Activated CD8-positive, alpha-beta memory T cell treated with anti-CD3 and anti-CD28 coated beads for 1 hour (primary cell): ENCODE results near the gene XYLT1.

ENCODE experiments used
- DNase-seq, 2 donors: peaks; one replicate each; pipeline ENCODE4 v3.0.0-alpha.2; 2020; ENCODE audit warnings: low read depth in 1 of 2; ENCODE audit errors: extremely low read depth in 1 of 2

The XYLT1 gene

DNA sequence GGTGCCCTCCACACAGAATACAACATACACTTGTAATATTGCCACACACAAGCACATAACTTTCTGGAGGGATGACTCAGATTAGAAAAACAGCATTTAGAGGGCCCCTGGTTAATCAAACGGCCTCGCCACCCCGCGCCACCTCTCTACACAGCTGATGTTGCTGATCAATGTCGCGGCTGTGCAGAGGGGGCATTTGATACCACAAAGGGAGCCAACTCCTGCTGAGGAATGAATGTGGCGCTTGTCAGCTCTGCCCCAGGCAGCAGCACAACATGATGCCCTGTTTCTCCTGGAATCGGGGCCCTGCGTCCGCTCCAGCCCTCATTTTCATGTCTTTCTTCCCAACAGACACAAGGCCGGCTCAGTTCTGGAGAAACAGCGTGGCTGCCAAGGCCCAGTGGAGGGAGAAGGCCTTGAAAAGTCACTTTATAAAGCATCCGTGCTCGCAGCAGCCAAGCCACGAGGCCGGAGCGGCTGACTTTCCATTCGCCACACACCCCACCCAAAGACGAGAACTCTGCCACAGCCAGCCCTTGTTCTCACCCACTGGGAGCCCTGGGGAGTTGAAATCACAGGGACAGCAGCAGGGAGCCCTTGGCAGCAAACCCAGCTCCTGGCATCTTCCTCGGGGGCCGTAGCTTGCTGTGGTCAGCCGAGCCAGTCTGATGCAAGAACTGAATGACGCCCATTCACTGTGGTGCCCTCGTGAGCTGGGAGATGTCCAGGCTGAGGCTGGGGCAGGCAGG lies 65.6 kb downstream of the XYLT1 start:
- no peak for DNase-seq

DNA sequence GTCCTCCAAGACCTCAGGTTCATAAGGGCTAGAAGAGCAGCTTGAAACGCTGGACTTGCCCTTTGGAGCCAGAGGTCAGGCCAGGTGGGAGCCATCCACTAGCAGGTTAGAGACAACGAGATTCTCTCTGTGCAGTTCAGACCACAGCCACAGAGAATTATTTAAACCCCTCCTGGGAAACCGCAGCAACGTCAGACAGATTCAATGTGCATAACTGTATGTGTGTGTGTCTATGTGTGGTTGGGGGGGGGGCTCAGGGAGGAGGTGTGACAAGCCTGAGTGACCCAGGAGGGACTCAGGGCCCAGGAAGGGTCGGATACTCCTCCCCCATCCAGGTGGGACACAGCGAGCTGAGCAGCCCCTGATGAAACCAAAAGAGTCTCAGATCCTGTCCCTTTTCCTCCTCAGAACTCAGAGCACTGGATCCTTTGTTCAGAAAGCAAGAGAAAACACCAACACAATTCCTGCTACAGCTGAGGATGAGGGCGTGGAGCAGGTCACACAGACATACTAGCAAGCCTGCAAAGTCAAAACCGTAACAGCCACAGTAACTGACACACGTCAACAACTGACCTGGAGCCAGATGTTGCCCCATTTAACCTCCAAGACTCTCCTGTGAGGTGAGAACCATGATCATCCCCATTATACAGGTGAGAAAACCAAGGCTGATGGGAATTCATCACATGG lies 66.8 kb downstream of the XYLT1 start:
- DNase-seq = no peak

DNA sequence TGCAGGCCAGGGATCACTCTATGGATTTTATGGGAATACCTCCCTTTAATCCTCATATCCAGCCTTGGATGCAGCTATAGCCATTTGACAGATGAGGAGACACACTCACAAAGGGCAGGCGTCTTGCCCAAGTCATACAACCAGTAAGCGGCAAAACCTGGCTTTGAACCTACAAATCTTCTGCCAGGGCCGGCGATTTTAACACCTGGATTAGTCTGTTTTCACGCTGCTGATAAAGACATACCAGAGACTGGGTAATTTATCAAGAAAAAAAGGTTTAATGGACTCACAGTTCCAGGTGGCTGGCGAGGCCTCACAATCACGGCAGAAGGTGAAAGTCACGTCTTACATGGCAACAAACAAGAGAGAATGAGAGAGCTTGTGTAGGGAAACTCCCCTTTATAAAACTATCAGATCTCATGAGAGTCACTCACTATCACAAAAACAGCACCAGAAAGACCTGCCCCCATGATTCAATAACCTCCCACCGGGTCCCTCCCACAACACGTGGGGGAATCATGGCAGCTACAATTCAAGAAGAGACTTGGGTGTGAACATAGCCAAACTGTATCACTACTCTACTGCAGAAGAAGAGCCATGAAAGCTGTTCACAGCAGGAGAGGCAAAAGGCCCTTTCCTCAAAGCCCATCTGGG lies 67.5 kb downstream of the XYLT1 start:
- no peak for DNase-seq

DNA sequence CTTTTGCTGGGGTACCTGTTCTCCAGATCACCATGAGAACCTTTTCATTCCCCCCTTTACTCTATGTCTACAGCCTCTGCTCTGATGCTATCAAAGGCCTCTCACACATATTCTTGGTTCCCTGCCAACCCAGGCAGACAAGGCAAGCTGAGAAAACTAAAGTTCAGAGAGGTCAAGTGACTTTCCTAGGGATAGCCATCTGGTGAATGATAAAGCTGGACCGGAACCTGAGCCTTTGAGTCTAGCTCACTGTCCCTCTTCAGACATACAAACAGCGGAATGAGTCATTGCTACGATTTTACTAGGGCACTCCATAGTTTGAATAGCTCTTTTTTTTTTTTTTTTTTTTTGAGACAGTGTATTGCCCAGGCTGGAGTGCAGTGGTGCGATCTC lies 73.3 kb downstream of the XYLT1 start:
- DNase-seq = no peak

DNA sequence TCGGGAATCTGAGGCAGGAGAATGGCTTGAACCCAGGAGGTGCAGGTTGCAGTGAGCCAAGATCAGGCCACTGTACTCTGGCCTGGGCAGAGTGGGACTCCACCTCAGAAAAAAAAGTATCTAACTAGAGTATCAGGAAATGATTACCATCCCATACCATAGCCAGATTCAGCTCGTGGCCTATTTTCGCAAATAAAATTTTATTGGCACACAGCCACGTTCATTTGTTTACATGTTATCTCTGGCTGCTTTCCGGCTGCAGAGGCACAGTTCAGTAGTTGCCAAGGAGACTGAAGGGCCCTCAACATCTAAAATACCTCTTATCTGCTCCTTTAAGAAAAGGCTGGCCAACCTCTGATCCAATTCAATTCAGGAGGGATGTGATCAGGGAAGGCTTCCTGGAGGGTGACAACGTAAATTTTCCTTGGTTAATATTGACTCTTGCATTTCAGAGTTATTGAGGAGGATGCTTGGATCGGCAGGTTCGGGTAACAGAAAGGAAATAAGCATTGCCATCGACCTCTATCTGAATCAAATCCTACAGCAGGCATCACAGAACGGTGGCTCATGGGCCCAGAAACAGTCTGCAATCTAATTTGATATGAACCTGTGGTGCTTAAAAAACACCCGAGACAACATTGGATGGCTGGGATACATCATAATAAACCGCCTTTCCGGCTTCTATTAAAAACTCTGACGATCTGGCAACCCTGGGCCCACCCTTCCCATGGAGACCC lies 73.8 kb downstream of the XYLT1 start:
- DNase-seq = no peak

DNA sequence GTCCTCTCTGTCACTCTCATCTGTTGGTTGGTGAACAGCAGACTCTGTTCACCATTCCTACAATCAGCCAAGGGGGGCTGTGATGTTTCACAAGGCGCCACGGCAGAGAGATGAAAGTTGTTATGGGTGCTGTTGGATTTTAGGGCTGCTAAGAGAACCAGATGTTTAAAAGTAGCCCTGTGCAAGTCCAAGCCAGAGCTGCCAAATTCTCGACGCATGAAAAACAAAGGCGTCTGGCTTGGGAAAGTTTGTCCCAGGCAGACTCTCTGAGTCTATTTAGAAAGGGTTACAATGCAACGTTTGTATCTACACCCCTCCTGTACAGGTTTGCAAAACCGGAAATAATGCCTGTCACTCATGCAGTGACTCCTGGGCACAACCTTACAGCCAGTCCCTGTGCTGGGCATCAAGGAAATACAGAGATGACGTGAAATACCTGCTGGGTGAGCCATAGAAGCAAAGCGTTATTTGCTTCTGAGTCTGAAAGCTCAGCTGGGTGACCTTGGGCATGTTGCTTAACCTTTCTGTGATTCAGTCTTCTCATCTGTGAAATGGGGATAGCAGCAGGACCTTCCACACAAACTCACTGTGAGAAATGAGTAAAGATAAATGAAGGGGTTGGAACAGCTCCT lies 74.8 kb downstream of the XYLT1 start:
- DNase-seq = no peak

DNA sequence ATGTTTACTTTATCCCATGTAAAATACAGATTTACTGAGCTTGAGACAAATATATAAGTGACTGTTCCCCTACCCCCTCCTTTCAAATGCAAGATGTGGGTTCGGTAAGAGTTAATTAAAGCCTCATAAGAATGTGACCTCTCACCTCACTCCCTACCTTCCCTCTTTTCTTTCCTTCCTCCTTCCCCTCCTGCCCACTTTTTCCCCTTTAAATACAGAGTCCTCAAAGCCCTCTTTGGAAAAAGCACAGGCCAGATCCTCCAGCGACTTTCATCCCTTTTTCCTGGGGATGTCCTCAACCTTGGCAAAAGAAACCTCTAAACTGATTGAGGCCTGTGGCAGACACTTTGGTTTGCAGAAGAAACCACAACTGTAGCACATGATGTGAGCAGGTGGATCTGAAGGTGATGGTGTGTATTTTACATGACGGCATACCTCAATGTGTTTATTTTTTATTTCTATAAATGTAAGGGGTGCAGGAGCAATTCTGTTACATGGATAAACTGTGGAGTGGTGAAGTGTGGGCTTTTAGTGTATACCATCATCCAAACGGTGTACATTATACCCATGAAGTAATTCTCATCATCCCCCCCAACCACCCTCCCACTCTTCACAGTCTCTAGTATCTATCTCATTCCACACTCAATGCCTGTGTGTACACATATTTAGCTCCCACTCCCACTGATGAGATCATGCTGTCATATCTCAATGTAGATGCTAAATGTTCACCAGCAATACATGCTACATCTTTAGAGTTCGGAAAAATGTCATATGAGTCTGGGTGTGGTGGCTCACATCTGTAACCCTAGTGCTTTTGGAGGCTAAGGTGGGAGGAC lies 77.7 kb downstream of the XYLT1 start:
- DNase-seq = no peak

DNA sequence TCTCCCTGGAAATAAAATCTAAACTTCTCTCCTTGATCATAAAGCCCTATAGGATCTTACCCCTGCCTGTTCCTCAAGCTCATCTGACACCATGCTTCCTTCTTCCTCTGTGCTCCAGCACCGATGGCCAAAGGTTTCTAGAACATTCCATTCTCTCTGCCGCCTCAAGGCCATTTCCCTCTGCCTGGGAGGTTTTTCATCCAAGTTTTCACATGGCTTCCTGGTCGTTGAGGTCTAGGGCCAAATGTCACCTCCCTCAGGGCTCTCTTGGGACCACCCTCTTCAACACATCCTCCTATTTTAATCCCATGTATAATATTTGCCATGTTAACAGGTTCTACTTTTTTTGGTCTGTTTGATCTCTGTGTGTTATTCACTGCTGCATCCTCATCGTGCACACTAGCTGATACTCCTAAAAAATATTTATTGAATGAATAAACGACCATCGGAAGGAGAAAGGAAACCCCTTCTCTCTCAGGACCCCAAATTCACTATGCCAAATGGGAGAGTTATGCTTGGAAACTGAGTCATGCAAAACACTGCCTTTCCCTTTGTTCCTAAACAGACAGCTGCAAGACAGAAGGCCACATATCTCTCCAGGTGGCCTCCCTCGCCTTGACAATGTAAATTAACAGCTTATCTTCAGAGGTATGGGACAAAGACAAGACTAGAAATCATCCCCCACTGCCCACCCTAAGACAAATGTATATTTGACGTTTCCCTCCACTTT lies 78.5 kb downstream of the XYLT1 start:
- no peak for DNase-seq

DNA sequence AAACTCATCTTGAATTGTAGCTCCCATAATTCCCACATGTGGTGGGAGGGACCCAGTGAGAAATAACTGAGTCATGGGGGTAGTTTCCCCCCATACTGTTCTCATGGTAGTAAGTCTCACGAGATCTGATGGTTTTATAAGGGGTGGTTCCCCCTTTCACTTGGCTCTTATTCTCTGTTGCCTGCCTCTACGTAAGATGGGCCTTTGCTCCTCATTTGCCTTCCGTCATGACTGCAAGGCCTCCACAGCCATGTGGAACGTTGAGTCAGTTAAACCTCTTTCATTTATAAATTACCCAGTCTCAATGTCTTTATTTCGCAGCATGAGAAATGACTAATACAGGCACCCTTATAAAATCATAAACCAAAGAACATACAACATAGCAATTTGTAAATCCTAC lies 79.0 kb downstream of the XYLT1 start:
- DNase-seq = no peak

DNA sequence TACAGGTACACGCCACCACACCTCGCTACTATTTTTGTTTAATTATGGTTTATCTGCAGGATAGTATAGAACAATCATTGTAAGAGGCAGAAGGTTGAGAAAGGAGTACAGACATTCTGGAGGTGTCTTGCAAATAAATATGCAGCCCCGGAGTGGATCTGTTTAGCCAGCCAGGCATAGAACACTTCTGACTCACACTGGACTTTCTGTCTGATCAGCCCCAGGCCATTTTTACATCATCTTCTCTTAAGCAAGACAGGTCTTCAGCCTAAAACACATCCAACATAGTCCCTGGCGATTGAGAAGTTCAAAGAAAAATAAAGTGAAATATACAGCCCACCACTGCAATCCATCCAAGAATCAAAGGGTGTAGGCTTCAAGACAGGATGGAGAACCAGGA lies 81.4 kb downstream of the XYLT1 start:
- no peak for DNase-seq

DNA sequence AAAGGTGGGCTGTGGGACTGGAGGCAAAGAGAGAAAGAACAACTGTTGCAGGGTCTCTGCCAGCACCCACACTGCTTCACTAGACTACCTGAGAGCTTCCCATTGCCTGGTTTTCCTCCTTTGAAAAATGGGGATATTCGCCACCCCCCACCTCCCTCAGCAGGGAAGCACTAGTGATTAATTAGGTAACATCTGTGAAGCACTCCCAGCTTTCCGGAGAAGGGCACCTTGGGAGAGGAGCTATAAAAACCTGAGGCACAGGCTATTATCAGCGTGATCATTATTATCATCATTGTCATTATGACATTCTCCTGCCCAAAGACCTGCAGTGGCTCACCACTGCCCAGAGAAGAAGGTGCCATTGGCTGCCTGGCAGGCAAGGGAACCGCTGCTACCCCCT lies 83.5 kb downstream of the XYLT1 start:
- DNase-seq = no peak

DNA sequence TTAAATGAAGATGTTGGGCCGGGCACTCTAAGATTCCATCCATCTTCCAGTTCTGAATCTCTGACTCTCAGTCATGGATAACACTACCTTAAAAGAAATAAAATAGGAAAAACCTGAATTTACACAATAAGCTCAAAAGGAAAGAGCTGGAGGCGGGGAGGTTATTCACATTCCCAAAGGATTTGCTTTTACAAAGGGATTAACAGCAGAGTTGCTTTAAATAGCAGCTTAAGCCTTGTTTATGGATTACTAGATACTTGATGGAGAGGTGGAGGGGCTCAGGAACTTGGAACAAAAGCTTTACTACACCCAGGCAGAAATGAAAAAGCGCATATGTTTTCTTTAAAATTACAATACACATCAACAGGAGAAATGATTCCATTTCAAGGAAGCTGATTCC lies 84.5 kb downstream of the XYLT1 start:
- DNase-seq = no peak

DNA sequence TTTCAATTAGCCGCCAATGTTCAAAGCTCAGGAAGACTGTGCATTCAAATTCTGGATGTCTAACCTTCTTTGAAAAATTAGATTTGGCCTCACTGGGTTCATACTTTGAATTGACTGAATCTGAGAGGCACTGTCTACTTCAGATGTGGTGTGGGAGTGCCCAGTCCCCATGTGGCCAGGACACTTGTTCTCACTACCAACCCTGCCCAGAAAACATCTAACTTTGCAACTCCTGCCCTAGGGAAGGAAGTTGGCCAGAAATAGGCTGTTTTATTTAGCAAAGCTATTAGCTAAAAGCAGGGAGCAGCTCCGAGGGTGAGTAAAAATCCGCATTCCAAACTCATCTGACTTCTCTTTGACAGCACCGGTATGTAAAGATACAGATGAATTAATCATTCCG lies 86.3 kb downstream of the XYLT1 start:
- no peak for DNase-seq

DNA sequence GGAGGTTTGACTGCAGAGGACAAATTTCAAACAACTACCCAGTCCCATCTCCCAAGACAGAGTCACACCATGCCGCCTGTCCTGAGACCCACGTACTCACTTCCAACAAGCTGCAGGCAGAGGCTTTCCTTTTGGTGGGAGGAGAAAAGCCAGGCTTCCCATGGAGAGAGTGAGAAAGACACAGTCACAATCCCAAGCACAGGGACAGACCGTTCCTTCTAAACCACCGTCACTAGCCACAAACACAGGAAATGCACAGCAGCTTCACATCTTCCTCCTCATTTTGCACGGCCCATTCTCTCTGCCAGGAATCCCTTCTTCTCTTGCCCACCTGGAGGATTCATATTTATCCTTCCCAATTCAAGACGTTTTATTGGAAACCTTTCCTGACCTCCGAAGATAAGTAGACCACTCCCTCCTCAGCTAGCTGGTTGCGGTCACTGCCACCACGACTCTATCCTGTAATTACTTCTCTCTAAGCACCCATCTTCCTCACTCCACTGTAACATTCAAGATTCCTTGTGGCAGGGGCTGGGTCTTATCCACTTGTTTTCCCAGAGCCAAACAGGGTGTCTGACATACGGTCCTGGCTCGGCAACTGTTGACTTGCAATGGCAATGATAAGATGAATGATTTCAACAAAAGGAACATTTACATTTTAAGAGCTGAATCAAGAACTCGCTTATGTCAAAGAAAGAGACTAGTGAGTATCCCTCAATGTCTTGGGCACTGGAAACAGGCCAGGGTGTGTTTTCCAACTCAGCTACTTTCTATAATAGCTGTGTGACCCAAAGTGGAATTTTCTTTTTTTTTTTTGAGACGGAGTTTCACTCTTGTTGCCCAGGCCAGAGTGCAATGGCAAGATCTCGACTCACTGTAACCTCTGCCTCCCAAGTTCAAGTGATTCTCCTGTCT lies 87.6 kb downstream of the XYLT1 start:
- no peak for DNase-seq

DNA sequence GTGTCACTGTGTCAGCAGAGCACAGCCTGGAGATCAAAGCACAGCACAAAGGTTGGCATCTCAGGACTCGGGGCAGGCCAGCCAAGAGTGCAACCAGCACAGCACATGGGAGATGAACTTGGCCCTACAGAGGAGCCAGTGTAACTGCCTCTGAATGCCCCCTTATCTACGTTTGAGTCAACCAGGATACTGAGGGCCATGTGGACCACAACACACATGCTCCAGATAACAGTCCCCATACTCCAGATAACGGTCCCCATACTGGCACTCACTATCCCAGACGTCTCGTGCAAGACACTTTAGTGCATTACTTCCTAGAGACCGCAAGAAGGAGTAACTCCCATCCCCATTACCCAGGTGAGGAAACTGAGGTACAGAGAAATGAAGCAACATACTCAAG lies 88.2 kb downstream of the XYLT1 start:
- DNase-seq = no peak

DNA sequence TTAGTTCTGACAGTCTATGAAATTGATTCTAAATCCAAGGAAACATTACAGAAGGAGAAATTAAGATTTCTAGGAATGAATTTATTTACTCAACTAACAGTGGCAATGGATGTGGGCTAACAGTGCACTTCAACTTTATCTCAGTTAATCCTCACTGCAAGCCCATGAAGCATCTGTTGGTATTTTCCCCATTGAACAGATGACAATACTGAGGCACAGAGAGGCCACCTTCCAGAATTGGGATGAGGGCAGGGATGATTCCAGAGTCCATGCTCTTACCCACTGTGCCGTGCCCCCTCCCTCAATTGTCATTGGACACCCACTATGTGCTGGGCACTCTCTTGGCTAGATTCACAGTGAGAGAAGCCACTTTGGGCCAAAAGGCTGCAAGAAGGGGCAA lies 89.0 kb downstream of the XYLT1 start:
- no peak for DNase-seq

DNA sequence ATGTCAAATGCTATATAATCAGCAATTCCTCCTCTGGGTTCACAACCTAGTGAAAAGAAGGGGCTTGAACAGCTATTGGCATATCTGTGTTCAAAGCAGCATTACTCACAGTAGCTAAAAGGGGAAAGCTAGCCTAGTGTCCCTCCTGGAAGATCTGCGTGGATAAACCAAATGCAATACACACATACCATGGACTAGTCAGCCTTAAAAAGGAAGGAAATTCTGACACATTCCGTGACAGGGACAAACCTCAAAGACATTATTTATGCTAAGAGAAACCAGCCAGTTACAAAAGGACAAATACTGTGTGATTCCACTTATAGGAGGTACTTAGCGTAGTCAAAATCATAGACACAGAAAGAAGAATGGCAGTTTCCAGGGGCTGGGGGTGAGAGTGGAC lies 90.1 kb downstream of the XYLT1 start:
- no peak for DNase-seq

DNA sequence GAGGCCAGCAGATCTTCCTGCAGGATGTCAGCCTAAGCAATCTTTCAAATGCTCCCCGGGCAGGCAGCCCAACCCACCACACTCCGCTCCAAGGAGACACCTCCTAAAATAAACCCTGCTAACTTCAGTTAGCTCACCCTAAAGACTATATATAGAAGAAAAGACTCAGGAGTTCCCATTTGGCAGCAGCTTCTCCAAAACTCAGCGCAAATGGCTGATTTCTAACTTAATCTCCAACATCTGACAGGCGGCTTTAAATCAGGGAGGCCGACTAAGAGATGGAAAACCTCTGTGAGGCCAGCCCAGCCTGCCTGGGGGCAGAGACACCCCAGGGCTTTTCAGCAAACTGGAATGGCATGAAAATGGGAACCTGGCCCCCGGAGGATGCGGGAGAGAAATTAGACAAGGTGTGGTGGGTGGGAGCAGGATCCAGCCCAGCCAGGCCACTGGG lies 91.6 kb downstream of the XYLT1 start:
- DNase-seq = no peak
